Prostate gland (tissue), 2 donors: Measurements from ENCODE around the gene SORBS2. TPM values are rescaled to one million over a fixed set of nuclear protein-coding genes. Genes with fewer than 3 reads are reported as not detected.

ENCODE experiments used
- DNase-seq: peaks from one replicate; pipeline ENCODE4 v3.0.0-alpha.2; 2019; ENCODE audit warnings: low spot score
- H3K27ac ChIP-seq, 2 donors: fragments of 200-600 bp; sonication (generic); 2 replicates each; pipeline ENCODE4 v1.5.1; 2017 to 2019
- H3K27me3 ChIP-seq: fragments of 200-600 bp; sonication (generic); replicated peaks from 2 replicates; pipeline ENCODE4 v1.5.1; 2019; ENCODE audit not compliant: insufficient read depth
- H3K36me3 ChIP-seq, 2 donors: fragments of 200-600 bp; sonication (generic); 1 replicate in 1 of 2; 2 replicates in 1 of 2; pipeline versions ENCODE4 v1.5.1 to v1.8.1; 2017 to 2019
- H3K4me1 ChIP-seq: fragments of 200-600 bp; sonication (generic); replicated peaks from 2 replicates; pipeline ENCODE4 v1.5.1; 2019
- H3K4me3 ChIP-seq, 2 donors: fragments of 200-600 bp; sonication (generic); 2 replicates each; pipeline ENCODE4 v1.5.1; 2017 to 2019
- H3K9me3 ChIP-seq: fragments of 200-600 bp; sonication (generic); 2 replicates; pipeline ENCODE4 v1.5.1; 2017
- CTCF ChIP-seq, 4 experiments: fragments of 200-600 bp in 2 of 4; fragments of 450-650 bp in 2 of 4; sonication (generic) in 2 of 4; IDR thresholded peaks; 1 replicate in 3 of 4; 2 replicates in 1 of 4; pipeline ENCODE4 v1.5.1; 2016 to 2019; ENCODE audit warnings: antibody characterized with exemption in 4 of 4, mild to moderate bottlenecking in 2 of 4, moderate library complexity in 2 of 4
- POLR2A ChIP-seq: fragments of 450-650 bp; IDR thresholded peaks from one replicate; pipeline ENCODE4 v1.6.1; 2016; ENCODE audit warnings: antibody characterized with exemption, mild to moderate bottlenecking
- POLR2AphosphoS5 ChIP-seq: sonication (generic); formaldehyde crosslinking; IDR thresholded peaks from one replicate; pipeline ENCODE4 v1.6.1; 2017; ENCODE audit warnings: antibody characterized with exemption
- WGBS: methylation state at CpG from one replicate; pipeline ENCODE4 v1.1.5; 2018; 5-methylcytosine and 5-hydroxymethylcytosine counted together
- intact Hi-C: fragments of 100-400 bp; cut with DNase I; formaldehyde crosslinking; loops from one replicate; pipeline ENCODE4 v1.14.2; 2022
- total RNA-seq, 2 donors: library from RNA; depleted of rRNA; stranded (reverse); fragments of >200 nt; gene quantifications; one replicate each; pipeline ENCODE4 v1.1.0, GENCODE V29; 2016

Gene SORBS2
- total RNA-seq, 2 donors from 2014 or later: 175 to 242 TPM

GRCh38 chr4:185657699-185658098 lies 154.3 kb downstream of the SORBS2 start:
- TF ChIP-seq POLR2AphosphoS5 (no peak), CTCF (IDR thresholded peaks at IDR 0.05) (no peak), POLR2A (no peak)
- DNase-seq: no peak
- Histone ChIP-seq H3K36me3 (no peaks in the 10 kb centered on the region), H3K4me3 (no peak overlapping the region), H3K27ac (peak overlapping the region; percentile 77 to 78), H3K4me1 (peaks cover 7% of the 10 kb centered on the region), H3K27me3 (no peaks in the 10 kb centered on the region), H3K9me3 (no peaks in the 10 kb centered on the region)
- 93% methylated on average over 1 of the region's 1 CpG for whole genome bisulfite sequencing
- intact Hi-C loops: loop anchor here (5.0 to 10.0 kb wide), 4 partner anchors 65 to 365 kb away; partner anchors contain the start of gene SORBS2

- intact Hi-C loops: loop anchor here (5.0 to 10.0 kb wide), 4 partner anchors 65 to 365 kb away; partner anchors contain the start of gene SORBS2
- H3K27me3 ChIP-seq: no peaks in the 10 kb centered on the region
- no peaks in the 10 kb centered on the region for H3K36me3 ChIP-seq
- peak overlapping the region; percentile 77 to 78 for H3K27ac ChIP-seq
- H3K9me3 ChIP-seq: no peaks in the 10 kb centered on the region
- peaks cover 7% of the 10 kb centered on the region for H3K4me1 ChIP-seq
- TF ChIP-seq POLR2AphosphoS5 (no peak), CTCF (IDR thresholded peaks at IDR 0.05) (no peak), POLR2A (no peak)
- H3K4me3 ChIP-seq: no peak overlapping the region
- DNase-seq: no peak
- 80% methylated on average over 14 of the region's 14 CpGs for WGBS
Measured at GRCh38 chr4:185657183-185657582, 154.8 kb downstream of the SORBS2 start.

GRCh38 chr4:185656467-185656931 lies 155.5 kb downstream of the SORBS2 start:
- TF ChIP-seq POLR2AphosphoS5 (no peak), CTCF (IDR thresholded peaks at IDR 0.05) (peak in 2 of 4 experiments; percentile 44 to 61)
- DNase-seq: peak; percentile 53
- intact Hi-C loops: loop anchor here (5.0 to 10.0 kb wide), 4 partner anchors 66 to 366 kb away; partner anchors contain the start of gene SORBS2
- H3K27me3 ChIP-seq: no peaks in the 10 kb centered on the region
- no peaks in the 10 kb centered on the region for H3K36me3 ChIP-seq
- H3K27ac ChIP-seq: peak overlapping the region; percentile 77 to 78
- H3K9me3 ChIP-seq: no peaks in the 10 kb centered on the region
- H3K4me3 ChIP-seq: peak overlapping the region; percentile 17 to 21
- WGBS: 6% methylated on average over 6 of the region's 6 CpGs
- peaks cover 7% of the 10 kb centered on the region for H3K4me1 ChIP-seq

GRCh38 chr4:185654965-185655554 lies 156.9 kb downstream of the SORBS2 start:
- 33% methylated on average over 4 of the region's 4 CpGs for WGBS
- H3K9me3 ChIP-seq: no peaks in the 10 kb centered on the region
- no peak for TF ChIP-seq CTCF (IDR thresholded peaks at IDR 0.05)
- no peak for TF ChIP-seq POLR2A
- peak; percentile 56 for TF ChIP-seq POLR2AphosphoS5
- H3K36me3 ChIP-seq: no peaks in the 10 kb centered on the region
- H3K27ac ChIP-seq: peak overlapping the region; percentile 77 to 78
- H3K4me1 ChIP-seq: peaks cover 7% of the 10 kb centered on the region
- peak overlapping the region in 1 of 2 donors; percentile 17 for H3K4me3 ChIP-seq
- H3K27me3 ChIP-seq: no peaks in the 10 kb centered on the region
- no peak for DNase-seq
- intact Hi-C loops: loop anchor here (5.0 to 10.0 kb wide), 5 partner anchors 67 to 367 kb away; partner anchors contain the start of gene SORBS2

GRCh38 chr4:185654311-185654710 lies 157.7 kb downstream of the SORBS2 start:
- Histone ChIP-seq H3K9me3 (no peaks in the 10 kb centered on the region), H3K4me1 (peaks cover 7% of the 10 kb centered on the region), H3K27me3 (no peaks in the 10 kb centered on the region), H3K4me3 (no peak overlapping the region), H3K36me3 (peaks cover 0 to 3% of the 10 kb centered on the region in 2 donors), H3K27ac (peak overlapping the region; percentile 77 to 78)
- DNase-seq: no peak
- TF ChIP-seq POLR2A (no peak), CTCF (IDR thresholded peaks at IDR 0.05) (peak in 1 of 4 experiments; percentile 32), POLR2AphosphoS5 (peak; percentile 48)
- WGBS: 28% methylated on average over 3 of the region's 3 CpGs
- intact Hi-C loops: loop anchor here (5.0 to 10.0 kb wide), 3 partner anchors 83 to 160 kb away; partner anchors contain the start of gene SORBS2
